Fibroblast of skin of left quadriceps (primary cell): Measurements from ENCODE around the gene CRIP3.
"Not testable (repeated sequence)": the region's sequence is repeated elsewhere in the genome, so short reads cannot be mapped to it uniquely, and the experiment has no call there.

ENCODE experiments used
- DNase-seq, 2 experiments: peaks; one replicate each; pipeline ENCODE4 v3.0.0-alpha.2; 2013; ENCODE audit warnings: low read depth in 2 of 2

CRIP3 gene, protein sequence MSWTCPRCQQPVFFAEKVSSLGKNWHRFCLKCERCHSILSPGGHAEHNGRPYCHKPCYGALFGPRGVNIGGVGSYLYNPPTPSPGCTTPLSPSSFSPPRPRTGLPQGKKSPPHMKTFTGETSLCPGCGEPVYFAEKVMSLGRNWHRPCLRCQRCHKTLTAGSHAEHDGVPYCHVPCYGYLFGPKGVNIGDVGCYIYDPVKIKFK

DNA sequence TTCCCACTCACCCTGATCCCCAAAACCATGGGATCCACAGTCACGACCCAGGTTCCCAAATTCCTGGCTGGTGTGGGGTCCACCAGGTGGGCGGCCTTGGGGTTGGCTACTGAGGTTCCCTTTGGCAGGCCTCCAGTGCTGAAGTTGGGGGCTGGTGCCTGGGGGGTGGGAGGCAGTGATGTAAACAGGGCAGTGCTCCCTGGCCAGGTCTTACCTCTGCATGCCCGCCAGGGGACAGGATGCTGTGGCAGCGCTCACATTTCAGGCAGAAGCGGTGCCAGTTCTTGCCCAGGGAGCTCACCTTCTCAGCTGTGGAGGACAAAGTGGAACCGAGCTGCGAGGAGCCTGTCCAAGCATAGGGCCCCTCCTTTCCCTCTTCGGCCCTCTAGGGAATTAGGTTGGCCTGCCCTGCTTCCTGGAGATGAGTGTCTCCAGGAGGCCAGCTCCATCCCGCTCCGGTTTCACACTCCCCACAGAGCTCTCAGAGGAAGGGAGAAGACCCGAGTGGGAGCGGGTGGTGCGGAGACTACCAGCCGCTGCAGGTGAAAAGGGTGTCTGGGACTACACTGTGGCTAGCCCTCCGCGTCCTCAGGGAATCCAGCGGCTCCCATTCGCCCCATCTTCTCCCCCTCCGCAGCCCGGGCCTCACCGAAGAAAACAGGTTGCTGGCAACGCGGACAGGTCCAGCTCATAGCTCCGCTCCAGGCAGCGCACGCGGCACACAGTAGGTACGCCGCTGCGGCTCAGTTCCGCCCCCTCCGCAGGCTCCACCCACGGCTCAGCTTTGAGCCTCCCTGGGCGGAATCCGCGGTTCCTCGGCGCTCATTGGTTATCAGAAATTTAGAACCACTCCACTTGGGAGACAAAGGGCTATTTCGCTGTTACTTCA is at the start of gene CRIP3:
TSS of gene CRIP3 (minus strand) at position 726 of the 889 bp plus-strand sequence. CDS start at position 692, 34 bp downstream.
- peak; percentile 7 to 11 for DNase-seq

DNA sequence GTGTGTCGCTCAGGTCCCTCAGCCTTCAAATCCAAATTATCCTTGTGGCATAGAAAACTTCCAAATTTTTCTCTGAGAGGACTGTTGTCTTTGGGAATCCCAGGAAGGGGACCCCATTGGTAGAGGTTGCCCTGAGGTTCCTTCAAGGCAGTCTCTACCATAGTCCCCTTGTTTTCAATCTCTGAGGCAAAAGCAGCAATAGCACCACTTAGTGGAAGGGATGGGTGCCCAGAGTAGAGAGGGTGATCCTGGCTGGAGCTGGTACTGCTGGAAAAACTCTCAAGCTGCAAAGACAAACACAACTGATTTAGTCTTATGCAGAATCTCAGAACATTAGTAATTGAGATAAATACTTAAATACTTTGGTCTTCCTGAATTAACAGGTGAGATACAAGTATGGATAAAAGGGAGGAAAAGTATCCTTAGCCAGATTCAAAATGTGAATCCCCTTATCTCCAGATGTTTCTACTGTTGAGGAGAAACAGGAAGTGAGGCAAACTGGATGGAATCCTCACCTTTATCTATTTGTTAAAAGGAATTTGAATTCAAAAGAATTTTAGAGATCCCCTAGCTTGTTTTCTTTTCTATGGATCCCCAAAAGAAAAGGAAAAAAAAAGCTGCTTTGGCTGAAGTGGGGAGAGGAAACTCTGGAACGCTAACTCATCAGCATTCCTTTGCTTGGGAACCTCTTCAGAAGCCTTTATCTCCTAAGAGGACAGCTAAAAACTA is 47.4 kb upstream of the CRIP3 start:
- no peak for DNase-seq

DNA sequence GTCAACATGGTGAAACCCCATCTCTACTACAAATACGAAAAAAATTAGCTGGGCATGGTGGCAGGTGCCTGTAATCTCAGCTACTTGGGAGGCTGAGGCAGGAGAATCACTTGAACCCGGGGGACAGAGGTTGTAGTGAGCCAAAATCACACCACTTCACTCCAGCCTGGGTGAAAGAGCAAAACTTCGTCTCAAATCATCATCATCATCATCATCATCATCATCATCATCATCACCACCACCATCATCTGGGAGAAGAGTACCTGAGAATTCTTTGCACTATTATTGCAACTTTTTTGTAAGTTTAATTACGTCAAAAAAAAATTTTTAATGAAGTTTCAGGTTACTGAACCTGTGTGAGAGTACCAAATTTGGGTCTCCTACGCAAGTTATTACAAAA is 43.3 kb upstream of the CRIP3 start:
- not testable (repeated sequence) for DNase-seq

DNA sequence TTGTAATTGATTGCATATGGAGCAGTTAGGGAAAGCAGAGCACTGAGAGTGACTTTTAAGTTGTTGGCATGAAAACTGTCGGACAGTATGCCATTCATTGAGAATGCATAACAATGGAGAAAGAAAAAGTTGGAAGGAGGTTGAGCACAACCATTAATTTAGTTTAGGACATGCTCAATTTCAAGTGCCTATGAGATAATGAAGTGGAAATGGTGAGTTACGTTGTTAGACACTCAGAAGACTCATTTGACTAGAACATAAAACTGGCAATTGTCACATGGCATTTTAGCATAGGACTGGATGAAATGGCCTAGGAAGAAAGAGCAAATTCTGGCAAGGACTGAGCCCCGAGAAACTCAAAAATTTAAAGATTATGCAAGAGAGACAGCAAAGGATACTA is 38.8 kb upstream of the CRIP3 start:
- no peak for DNase-seq

DNA sequence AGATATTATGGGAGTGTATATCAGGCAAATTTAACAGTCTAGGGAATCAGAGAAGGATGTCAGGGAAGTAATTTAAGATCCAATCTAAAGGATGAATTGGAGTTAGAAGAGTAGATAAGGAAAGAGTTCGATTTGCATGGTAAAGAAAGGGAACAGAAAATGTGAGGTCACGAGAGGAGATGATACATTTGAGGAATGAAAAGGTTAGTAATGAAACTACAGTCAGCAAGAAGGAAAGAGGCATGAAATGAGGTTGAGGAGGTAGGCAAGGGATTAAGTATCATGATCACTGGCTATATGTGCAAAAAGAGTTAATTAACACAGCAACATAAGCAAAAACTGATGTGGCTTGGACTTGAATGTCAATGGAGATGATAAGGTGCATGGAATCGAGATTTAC is 38.4 kb upstream of the CRIP3 start:
- DNase-seq, result no peak

DNA sequence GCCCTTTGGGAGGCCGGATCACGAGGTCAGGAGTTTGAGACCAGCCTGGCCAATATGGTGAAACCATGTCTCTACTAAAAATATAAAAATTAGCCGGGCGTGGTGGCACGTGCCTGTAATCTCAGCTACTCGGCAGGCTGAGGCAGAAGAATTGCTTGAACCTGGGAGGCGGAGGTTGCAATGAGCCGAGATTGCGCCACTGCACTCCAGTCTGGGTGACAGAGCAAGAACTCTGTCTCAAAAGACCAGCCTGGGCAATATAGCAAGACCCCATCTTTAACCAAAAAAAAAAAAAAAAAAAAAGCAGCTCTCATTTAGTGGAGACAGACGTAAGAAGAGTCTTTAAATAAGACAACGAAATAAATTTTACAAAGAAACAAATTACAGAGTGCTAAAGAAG is 37.6 kb upstream of the CRIP3 start:
- not testable (repeated sequence) for DNase-seq

DNA sequence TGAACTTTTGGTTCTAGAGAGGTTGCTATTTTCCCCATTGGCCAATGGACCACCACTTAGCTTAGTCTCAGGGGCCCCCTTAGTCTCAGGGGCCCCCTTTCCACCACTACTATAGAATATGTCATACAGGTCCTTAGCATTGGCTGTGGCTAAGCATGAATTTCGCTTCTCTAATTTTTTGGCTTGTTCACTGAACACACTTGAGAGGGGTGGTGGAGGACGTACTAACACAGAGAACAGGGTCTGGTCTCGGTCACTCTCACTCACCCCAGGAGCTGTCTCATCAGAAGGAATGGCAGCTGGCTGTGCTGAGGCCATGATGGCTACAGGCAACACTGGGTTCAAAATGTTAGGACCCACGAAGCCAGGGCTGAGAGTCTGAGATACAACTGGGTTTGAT is 30.5 kb upstream of the CRIP3 start:
- no peak for DNase-seq

DNA sequence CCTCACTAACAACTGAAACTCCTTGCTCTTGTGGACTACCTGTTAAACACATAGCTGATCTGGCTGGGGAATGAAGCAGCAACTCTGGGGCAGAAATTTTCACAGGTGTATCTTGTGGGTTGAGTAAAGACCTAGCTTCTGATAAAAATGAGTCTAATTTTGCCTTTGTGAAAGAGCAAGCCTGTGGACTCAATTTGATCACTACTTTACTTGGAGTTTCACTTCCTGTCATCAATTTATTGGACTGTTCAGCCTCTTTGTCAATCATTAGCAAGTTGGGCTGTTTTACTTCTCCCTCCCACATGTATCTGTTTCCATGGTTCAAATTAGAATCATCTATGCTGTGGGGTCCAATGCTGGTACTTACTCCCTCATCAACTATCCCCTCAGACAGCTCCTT is 29.6 kb upstream of the CRIP3 start:
- no peak for DNase-seq

DNA sequence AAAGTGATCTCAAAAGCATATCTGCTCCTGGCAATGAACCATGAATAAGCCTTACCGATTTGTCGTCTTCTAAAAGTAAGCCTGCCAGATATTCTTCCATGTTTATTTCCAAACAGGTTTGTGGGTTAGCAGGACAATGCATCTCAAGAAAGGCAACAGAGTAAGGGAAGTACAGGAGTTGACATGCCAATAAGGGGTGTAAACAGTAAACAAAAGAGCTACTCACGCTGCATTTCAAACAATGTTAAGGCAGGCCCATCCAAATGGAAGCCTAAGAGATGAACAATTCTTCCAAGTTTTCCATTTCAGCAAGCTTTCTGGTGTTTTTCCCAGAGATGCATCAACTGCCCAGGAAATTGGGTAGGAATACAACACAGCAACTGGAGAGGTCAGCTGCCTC is 27.8 kb upstream of the CRIP3 start:
- no peak for DNase-seq

DNA sequence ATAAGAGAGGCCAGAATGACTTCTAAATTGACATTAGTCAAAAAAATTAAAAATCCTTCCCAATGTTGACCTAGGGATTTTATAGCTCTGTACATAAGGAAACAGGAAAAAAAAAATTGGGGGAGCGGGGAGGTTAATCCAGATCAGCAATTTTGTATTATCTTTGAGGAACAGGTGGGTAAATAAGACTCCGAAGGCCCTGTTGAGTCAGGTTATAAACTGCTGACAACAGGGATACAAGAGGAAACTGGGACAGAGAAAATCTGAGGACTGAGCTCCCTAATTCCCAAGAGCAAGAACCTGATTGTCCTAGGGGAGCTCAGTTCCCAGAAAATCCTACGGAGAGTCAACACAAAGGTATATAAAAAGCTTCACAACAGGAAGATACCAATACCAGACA is 26.8 kb upstream of the CRIP3 start:
- DNase-seq, result no peak

DNA sequence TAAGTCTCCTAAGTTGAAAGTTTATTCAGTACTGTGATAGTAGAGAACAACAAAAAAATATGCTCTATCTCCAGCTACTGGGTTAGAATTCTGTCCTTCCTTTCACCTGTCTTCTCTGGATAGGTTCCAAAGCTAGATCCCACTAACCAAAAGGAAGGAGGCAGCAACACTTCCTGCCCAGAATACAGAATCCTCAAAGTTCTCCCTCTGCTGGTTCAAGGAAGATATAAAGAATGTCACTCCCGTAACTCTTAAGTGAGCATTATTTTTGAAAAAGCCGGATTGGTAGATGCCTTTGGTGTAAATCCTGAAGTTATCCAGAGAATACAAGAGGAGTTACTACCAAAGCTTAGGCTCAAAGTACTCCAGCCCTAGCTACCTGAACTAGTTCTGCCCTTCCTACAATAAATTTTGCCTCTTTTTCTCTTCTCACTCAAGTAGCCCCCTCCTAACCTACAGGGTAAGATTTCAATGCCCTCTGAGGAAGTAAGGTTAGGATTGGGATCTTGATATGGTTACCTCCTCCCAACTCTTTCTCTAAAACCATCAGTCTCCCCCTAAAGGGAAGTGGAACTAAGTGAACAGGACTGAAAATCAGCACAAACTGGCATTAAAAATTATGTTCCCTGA is 26.0 kb upstream of the CRIP3 start:
- peak; percentile 36 to 39 for DNase-seq

DNA sequence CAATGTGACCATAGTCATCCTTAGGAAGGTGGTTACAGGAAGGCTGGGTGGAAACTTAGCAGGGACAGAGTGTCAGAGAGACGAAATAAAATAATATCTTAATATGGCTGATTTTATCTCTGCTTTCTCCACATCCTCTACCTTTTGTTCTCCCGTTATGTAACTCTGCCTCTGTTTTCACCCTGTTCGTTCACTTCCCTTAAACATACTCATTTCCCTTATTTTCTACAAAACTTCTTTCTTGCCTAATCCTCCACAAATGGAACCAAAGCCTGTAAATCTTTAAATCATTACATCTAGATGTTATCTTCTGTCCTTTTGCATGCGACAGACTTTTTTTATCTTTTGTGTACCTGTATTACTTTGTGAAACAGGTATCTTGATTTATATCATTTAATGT is 23.3 kb upstream of the CRIP3 start:
- no peak for DNase-seq

DNA sequence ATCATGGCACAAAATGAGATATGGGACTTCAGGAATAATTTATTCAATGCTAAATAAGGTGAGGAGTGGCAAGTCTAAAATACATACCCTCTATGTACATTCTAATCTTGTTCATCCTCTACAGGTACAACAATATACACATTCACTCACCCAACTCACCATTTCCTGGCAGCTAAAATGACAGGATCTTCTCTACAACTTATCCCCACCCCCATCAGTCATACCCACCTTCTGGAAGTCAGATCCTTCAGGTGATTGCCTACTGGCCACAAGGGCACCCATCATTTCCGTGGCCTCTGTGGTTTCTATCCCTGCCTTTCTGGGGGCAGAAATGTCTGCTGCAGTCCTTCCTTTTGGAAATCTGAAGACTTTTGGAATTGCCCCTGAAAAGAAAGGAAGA is 22.8 kb upstream of the CRIP3 start:
- DNase-seq, result no peak

DNA sequence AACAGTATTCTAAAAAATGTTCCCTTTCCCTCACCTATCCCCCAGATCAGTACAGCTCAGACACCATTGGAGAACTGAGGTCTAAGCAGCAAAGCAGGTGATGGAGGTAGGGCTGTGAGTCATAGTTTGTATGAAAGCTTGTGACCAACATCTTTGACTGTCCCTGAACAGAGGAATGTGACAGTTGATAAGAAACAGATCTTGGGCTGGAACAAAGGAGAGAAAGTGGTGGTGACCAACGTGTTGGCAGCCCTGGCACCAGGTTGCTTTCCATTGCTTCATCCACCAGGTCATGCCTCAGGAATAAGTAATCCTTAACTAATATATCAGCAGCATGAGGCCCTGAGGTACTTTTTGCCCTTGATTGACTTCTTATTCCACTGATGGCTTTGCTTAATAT is 19.9 kb upstream of the CRIP3 start:
- DNase-seq, result no peak

DNA sequence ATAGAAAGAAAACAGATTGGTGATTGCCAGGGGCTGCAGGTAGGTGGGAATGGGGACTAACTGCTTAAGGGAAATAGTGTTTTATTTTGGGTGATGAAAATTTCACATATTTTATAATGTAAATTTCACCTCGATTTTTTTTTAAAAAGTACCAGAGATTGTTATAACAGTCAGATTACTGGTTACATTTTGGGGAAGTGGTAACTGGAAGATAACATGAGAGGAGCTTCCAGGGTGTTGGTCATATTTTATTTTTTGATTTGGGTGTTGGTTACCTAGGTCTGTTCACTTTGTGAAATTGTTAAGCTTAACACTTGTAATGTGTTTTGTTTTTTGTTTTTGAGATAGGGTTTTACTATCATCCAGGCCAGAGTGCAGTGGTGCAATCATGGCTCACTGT is 17.2 kb upstream of the CRIP3 start:
- DNase-seq, result no peak

DNA sequence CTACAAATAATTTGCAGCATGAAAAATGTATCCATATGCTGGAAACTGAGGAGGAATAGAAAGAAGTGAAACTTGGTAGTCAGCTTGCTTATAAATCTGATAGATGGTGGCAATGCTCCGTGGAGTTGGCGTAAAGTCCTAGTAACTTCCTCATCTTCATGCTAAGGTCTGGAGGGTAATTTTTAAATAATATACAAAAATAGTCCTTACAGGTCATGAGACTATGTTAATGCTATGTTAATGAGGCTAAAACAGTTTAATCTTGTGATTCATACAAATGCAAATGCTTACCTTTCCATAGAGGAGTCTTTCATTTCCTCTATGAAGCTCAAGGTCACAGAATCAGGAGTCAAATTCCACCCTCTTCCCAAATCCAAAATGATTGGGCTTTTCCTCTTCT is 9.4 kb upstream of the CRIP3 start:
- no peak for DNase-seq

DNA sequence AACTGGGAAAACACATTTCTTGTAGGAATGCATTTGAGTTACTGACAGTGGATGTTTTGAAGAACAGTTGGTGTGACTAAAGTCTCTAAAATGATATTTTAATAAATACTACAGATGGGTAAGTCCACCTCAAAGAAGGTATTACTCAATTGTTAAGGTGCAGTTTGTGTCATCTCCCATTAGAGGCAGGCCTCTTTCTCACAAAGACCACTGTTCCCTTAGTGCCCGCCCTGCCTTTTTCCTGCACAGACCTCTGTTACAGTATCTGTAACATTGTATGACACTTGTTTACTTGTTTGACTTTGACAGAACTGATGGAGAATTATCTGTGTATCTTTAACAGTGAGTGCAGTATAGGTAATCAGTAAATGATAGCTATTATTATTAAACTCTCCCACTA is 5.2 kb upstream of the CRIP3 start:
- DNase-seq, result no peak

DNA sequence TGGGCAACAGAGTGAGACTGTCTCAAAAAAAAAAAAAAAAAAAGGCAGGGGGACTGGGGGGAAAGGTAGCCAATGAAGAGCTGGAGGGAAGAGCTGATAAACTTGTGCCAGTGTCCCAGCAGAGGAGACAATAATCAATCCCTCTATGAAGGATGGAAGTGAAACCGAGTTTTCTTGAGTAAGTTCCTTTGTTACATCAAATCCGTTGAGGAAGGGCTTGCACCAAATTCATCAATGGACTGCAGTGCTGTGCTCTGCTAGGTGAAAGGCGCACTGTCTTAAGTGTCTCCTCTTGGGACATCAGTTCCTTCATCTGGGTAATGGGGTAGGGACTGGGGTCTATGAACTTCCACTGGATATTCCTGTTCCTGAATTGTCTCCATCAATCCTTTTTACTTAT is 3.0 kb upstream of the CRIP3 start:
- no peak for DNase-seq

DNA sequence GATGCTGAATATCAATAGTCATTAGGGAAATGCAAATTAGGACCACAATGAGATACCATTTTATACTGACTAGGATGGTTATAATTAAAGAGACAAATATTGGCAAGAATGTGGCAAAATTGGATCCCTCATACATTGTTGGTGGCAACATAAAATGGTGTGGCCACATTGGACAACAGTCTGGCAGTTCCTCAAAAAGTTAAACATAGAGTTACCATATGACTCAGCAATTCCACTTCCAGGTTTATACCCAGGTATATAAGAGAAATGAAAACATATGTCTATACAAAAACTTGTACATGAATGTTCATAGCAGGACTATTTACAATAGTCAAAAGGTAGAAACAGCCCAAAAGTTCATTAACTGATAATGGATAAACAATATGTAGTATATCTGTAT is 2.0 kb upstream of the CRIP3 start:
- DNase-seq, result no peak

DNA sequence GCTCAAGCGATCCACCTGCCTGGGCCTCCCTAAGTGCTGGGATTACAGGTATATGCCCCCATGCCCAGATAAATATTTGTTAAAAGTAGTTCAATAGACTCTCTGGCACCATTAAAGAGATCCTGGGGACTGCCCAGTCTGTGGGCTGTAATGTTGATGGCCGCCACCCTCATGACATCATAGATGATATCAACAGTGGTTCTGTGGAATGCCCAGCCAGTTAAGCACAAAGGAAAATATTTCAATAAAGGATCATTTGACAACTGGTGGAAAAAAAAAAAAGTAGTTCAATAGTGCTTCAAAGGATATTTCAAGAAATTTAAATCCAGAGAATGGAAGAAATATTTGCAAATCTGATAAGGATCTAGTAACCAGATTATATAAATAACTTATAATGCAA is 1.5 kb upstream of the CRIP3 start:
- no peak for DNase-seq

DNA sequence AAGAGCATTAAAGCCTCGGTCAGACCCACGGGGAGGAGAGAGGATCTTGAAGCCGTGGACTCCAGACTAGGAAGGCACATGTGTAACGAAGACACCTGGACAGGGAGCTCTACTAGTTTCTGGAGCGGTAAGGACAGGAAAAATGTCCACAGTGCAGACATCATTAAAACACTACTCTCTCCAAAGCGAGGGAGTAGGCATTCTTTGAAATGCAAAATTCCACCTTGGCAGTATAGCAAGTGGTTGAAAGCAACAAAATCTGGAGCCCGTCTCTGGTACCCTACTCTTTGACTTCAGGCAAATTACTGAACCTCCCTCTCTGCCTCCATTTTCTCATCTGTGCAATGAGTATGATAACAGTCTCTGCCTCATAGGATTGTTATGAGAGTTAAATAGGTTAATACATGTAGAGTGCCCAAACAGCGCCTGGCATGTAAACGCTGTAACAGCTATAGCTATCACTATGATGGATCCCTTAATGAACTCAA is 408 bp upstream of the CRIP3 start:
- DNase-seq, result no peak

DNA sequence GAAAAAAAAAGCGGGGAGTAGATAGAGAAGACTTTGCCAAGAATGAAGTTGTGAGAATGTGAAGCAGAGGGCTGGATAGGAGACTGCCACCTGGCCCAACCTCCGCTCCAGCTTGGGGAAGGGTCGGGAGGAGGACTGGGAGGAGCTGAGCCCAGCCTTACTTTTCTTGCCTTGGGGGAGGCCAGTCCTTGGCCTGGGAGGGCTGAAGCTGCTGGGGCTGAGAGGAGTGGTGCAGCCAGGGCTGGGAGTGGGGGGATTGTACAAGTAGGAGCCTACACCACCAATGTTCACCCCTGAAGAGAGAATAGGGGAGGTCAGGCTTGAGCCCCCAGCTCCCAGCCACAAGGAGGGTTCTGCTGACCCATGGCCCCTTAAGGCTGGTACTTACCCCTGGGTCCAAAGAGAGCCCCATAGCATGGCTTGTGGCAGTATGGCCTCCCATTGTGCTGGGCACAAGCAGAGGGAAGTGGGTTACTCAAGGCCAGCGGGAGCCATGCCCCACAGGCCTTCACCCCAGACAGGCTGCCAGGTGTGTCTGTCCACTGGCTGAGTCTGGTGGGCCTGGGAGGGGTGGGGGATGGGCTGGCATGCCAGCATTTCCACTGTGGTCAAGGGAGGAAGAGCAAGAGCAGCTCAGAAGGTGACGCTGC is 1.1 kb downstream of the CRIP3 start:
- no peak for DNase-seq
